ENCODE measurements around the gene PDZK1IP1. TPM values are rescaled to one million over a fixed set of nuclear protein-coding genes. Genes with fewer than 3 reads are reported as not detected.

Gene PDZK1IP1
- total RNA-seq, 1 experiment from 2014 or later = not detected

DNA sequence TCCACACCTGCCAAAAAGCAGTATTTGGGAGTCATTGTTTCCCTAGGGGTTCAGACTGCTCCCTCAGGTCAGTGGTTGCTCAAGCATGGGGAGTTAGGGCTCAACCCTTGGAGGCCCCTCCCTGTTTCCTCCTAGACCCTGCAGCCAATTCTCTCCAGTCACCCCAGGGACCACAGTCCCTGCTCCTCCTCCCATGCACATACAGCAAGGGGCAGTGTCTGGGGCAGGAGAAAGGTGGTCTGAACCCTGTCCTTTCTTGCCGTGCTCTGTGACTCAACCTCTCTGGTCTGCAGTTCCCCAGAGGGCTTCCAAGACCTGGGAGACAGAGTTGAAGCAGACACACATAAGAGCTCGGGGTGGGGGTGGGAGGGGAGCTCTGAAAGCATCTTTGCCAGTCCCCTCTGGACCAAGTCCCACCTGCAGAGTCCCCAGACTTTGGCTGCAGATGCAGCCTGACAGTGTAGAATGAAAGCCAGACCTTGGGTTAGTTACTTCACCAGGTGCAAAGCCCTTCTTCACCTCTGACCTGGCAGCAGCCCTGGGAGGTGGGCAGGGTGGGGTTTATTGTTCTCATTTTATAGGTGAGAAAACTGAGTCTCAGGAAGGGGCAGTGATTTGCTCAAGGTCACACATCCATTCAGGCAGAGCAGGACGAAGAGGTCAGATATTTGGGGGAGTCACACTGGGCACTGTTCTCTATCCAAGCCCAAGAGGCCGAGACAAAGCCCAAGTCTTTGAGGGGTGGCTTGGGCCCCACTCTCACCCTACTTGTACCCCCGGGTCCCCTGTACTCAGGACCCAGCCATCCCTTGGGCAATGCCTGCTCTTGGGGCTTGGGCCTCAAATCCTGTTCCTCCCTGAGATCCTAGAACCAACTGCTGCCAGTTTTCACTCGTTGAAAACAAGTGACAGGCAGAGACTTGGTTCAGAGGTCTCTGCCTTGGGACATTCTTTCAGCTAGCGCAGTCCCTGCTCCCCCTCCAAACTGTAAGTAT lies 748 bp downstream of the PDZK1IP1 start:
- Histone ChIP-seq H3K4me3 (no peak overlapping the region), H3K36me3 (no peaks in the 10 kb centered on the region), H3K27me3 (no peaks in the 10 kb centered on the region), H3K9me3 (no peaks in the 10 kb centered on the region)
- DNase-seq = no peak

GRCh38 chr1:47187926-47188250 lies 1.9 kb downstream of the PDZK1IP1 start:
- H3K4me3 ChIP-seq = no peak overlapping the region
- DNase-seq = no peak

GRCh38 chr1:47187231-47187925 lies 2.5 kb downstream of the PDZK1IP1 start:
- DNase-seq = no peak
- Histone ChIP-seq H3K27me3 (no peaks in the 10 kb centered on the region), H3K9me3 (no peaks in the 10 kb centered on the region), H3K4me3 (no peak overlapping the region), H3K36me3 (no peaks in the 10 kb centered on the region)

More at GRCh38 chr1:47187926-47188250, 1.9 kb downstream of the PDZK1IP1 start:
- Histone ChIP-seq H3K36me3 (no peaks in the 10 kb centered on the region), H3K9me3 (no peaks in the 10 kb centered on the region), H3K27me3 (no peaks in the 10 kb centered on the region)

GRCh38 chr1:47186267-47187185 lies 3.3 kb downstream of the PDZK1IP1 start:
- DNase-seq = no peak
- H3K9me3 ChIP-seq = no peaks in the 10 kb centered on the region
- H3K36me3 ChIP-seq = no peaks in the 10 kb centered on the region
- no peak overlapping the region for H3K4me3 ChIP-seq
- no peaks in the 10 kb centered on the region for H3K27me3 ChIP-seq

DNA sequence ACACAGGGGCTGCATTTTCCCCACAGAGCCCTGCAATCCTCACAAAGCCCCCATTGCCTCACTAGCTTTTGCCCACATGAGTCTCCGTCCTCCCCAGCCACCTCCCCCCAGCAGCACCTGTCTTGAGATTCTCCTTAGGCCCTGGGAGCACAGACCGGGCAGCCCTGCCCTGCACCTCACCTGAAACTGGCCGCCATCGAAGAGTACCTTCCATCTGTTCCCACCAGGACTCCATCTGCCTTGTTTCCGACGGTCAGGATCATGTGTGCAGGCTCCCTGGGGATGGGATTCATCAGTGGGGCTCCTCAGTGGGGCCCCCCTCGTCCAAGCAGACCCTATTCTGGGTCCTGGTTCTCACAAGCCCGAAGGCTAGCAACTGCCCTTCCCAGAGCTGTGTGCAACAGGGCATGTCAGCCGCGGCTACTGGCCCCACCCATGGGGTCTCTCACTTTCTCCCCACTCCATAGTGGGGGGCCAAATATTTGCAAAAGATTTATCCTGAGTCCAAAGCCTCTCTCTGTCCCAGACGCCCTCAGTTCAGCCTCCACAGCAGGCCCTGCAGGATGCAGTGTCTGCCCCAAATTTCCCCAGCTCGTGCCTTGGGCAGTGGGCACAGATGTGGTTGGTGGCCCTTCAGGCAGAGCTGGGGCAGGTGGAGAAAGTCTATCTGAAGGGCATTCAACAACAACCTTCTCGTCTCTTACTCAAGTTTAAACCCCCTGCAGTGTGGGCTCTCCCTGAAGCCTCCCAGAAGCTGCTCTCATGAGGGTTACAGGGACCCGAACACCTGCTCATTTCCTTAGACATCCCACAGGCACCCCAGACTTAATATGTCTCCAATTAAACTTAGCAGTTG lies 4.8 kb downstream of the PDZK1IP1 start:
- no peak for DNase-seq
- Histone ChIP-seq H3K4me3 (no peak overlapping the region), H3K27me3 (no peaks in the 10 kb centered on the region), H3K36me3 (no peaks in the 10 kb centered on the region), H3K9me3 (no peaks in the 10 kb centered on the region)

DNA sequence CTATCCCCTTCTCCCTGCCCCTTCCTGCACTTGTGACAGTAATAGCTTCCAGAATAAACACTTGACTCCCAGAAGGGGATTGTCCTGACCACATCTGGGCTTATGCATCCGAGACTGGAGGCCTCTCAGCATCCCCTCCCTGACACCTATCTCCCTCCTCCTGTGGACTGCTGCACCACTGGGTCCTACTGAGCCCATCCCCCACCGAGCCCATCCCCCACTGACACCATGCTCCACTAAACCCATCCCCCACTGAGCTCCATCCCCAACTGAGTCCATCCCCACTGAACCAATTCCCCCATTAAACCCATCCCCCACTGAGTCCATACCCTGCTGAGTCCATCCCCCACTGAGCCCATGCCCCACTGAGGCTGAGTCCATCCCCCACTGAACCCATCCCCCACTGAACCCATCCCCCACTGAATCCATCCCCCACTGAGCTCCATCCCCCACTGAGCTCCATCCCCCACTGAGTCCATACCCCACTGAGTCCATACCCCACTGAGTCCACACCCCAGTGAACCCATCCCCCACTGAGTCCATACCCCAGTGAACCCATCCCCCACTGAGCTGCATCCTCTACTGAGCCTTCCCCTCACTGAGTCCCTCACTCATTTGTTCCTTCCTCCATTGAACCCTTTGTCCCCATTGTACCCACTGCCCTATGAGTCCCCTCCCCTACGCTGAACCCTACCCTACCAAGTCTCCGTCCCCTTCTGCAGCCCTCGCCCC lies 5.6 kb downstream of the PDZK1IP1 start:
- Histone ChIP-seq H3K9me3 (no peaks in the 10 kb centered on the region), H3K36me3 (no peaks in the 10 kb centered on the region), H3K27me3 (no peaks in the 10 kb centered on the region), H3K4me3 (no peak overlapping the region)
- DNase-seq = no peak

GRCh38 chr1:47183308-47184089 lies 6.3 kb downstream of the PDZK1IP1 start:
- Histone ChIP-seq H3K27me3 (no peaks in the 10 kb centered on the region), H3K9me3 (no peaks in the 10 kb centered on the region), H3K36me3 (no peaks in the 10 kb centered on the region), H3K4me3 (no peak overlapping the region)
- no peak for DNase-seq

GRCh38 chr1:47182676-47183235 lies 7.1 kb downstream of the PDZK1IP1 start:
- Histone ChIP-seq H3K27me3 (no peaks in the 10 kb centered on the region), H3K9me3 (no peaks in the 10 kb centered on the region), H3K4me3 (no peak overlapping the region), H3K36me3 (no peaks in the 10 kb centered on the region)
- no peak for DNase-seq

DNA sequence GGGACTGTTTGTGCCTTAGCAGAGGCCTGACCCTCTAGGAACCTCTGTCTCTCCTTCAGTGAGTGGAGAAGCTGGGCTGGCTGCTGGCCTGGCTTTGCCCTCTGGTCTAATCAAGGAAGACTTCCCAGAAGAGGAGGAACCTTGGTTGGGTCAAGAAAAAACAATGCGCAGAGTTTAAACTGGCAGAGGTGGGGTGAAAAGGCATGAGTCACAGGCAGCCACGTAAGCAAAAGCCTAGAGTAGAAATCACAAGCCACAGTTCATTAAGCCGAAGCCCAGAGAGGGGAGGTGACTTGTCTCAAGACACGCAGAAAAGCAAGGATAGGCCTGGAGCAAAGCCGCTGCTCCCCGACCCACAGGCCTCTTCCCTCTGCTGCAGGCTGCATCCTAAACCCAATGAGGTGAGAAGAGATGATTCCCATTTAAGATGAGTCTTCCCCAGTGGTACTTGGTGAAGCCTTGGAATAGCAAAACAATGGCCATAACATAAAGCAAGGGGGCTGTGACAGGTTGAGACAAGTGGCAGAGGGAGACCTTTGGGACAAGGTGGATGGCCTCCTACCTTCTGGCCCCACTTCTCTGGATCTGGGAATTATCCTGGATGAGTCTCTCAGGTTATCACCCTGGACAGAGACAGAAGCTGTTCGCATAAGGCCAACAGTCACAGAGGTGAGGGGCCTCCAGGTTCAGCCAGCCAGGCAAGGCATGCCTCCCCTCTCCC lies 7.7 kb downstream of the PDZK1IP1 start:
- DNase-seq = no peak

GRCh38 chr1:47181095-47181954 lies 8.5 kb downstream of the PDZK1IP1 start:
- Histone ChIP-seq H3K9me3 (no peaks in the 10 kb centered on the region), H3K36me3 (no peaks in the 10 kb centered on the region), H3K4me3 (no peak overlapping the region), H3K27me3 (no peaks in the 10 kb centered on the region)
- no peak for DNase-seq

More for the DNA sequence above, 7.7 kb downstream of the PDZK1IP1 start:
- H3K4me3 ChIP-seq = no peak overlapping the region
- H3K9me3 ChIP-seq = no peaks in the 10 kb centered on the region
- H3K36me3 ChIP-seq = no peaks in the 10 kb centered on the region
- H3K27me3 ChIP-seq = no peaks in the 10 kb centered on the region

DNA sequence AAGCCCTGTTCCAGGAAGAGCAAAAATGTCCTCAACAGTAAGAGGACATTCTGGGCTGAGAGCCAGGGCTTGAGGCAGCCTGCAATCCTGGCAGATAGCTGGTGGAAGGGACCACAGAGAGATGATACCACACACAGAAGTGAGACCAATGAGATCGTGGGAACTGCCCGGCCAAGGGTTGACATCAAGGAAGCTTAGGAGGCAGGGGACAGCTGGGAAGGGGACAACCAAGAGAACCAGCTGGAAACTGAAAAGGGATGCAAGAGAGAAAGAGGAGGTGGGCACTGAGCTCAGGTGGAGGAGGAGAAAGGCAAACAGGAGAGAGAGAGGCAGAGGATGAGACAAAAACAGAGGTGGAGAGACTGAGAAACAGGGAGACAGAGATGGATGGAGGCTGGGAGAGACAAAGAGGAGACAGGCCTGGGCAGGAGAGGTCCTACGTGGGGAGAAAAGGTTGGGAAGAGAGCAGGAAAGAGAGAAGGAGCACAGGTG lies 9.2 kb downstream of the PDZK1IP1 start:
- H3K27me3 ChIP-seq = no peaks in the 10 kb centered on the region
- DNase-seq = no peak
- no peaks in the 10 kb centered on the region for H3K36me3 ChIP-seq
- no peak overlapping the region for H3K4me3 ChIP-seq
- H3K9me3 ChIP-seq = no peaks in the 10 kb centered on the region

- no peak overlapping the region for H3K4me3 ChIP-seq
- H3K36me3 ChIP-seq = no peaks in the 10 kb centered on the region
- no peak for DNase-seq
- no peaks in the 10 kb centered on the region for H3K27me3 ChIP-seq
- no peaks in the 10 kb centered on the region for H3K9me3 ChIP-seq
Measured at GRCh38 chr1:47179988-47180563, 9.8 kb downstream of the PDZK1IP1 start.
